HepG2 (cell line): ENCODE results near the gene TCAF1. TPM values are rescaled to one million over a fixed set of nuclear protein-coding genes. Genes with fewer than 3 reads are reported as not detected.
A peak's percentile ranks its signal among the peaks of the same experiment; 100 is the strongest.

Source experiments
- ATAC-seq: fragments of 200-7000 bp; cut with Tn5 transposase; 3 replicates; pipeline ENCODE4 v1.9.1; 2020; ENCODE audit warnings: mild to moderate bottlenecking, moderate library complexity
- BruUV-seq: library from RNA; stranded (reverse); fragments of 400-500 nt; replicated peaks from 2 replicates; lab custom pipeline; 2021; lab: Mats Ljungman, UMichigan
- CTCF ChIA-PET: fragments of 300-600 bp; formaldehyde crosslinking; extraction: SDS; loops from one replicate; lab custom pipeline; 2021; ENCODE audit warnings: low total read pairs, inconsistent platforms, low intra/inter-chr PET ratio; lab: Yijun Ruan, JAX
- POLR2A ChIA-PET: fragments of 350-600 bp; sonication (Branson Sonifier 250); formaldehyde crosslinking; loops from one replicate; lab custom pipeline; 2020; ENCODE audit warnings: antibody characterized with exemption, inconsistent platforms; lab: Yijun Ruan, JAX
- DNase-seq: peaks from one replicate; pipeline ENCODE4 v3.0.0-alpha.2; 2015; ENCODE audit warnings: low spot score
- FAIRE-seq: peaks from 3 replicates; lab custom pipeline; 2011; peaks lifted over from hg19 to GRCh38; lab: Jason Lieb, UNC
- H2AFZ ChIP-seq: one replicate; pipeline ENCODE4 v1.6.1; 2011; ENCODE audit warnings: low read length, inconsistent platforms
- H3K27ac ChIP-seq: fragments of 300-600 bp; 3 replicates; pipeline ENCODE4 v1.8.0; 2011; ENCODE audit warnings: mixed run types, mild to moderate bottlenecking, mixed read lengths, low read length, inconsistent platforms; ENCODE audit not compliant: insufficient read depth; ENCODE audit errors: extremely low read length
- H3K27me3 ChIP-seq, 2 experiments: fragments of 200-600 bp in 1 of 2; 2 replicates in 1 of 2; 3 replicates in 1 of 2; pipeline versions ENCODE4 v1.6.0 to v1.8.0; 2011; ENCODE audit warnings: low read length in 2 of 2, mild to moderate bottlenecking in 2 of 2, moderate library complexity in 2 of 2, inconsistent platforms in 1 of 2; ENCODE audit not compliant: insufficient read depth in 2 of 2, control insufficient read depth in 1 of 2
- H3K36me3 ChIP-seq, 2 experiments: fragments of 200-600 bp in 1 of 2; replicated peaks in 1 of 2; 2 replicates in 1 of 2; 3 replicates in 1 of 2; pipeline versions ENCODE4 v1.5.1 to v1.8.0; 2011; ENCODE audit warnings: low read length in 2 of 2, inconsistent platforms in 1 of 2; ENCODE audit not compliant: insufficient read depth in 2 of 2, control insufficient read depth in 1 of 2
- H3K4me1 ChIP-seq: 2 replicates; pipeline ENCODE4 v1.5.1; 2012; ENCODE audit warnings: low read length, inconsistent platforms; ENCODE audit not compliant: insufficient read depth
- H3K4me2 ChIP-seq: 2 replicates; pipeline ENCODE4 v1.6.0; 2011; ENCODE audit warnings: low read depth, low read length, inconsistent platforms
- H3K4me3 ChIP-seq, 3 experiments: fragments of 200-600 bp in 1 of 3; sonication (generic), shearing (Covaris generic) in 1 of 3; replicated peaks in 1 of 3; 2 replicates each; pipeline ENCODE4 v1.5.1; 2011 to 2016; ENCODE audit warnings: low read length in 3 of 3, inconsistent platforms in 2 of 3, low read depth in 2 of 3, mild to moderate bottlenecking in 2 of 3, control low read depth in 1 of 3, mixed read lengths in 1 of 3; ENCODE audit not compliant: insufficient read depth in 1 of 3
- H3K79me2 ChIP-seq: one replicate; pipeline ENCODE4 v1.6.1; 2011; ENCODE audit warnings: low read length, inconsistent platforms; ENCODE audit not compliant: insufficient read depth
- H3K9ac ChIP-seq: 2 replicates; pipeline ENCODE4 v1.6.0; 2011; ENCODE audit warnings: mild to moderate bottlenecking, low read depth, low read length, inconsistent platforms; ENCODE audit not compliant: insufficient read depth
- H3K9me3 ChIP-seq: 2 replicates; pipeline ENCODE4 v1.5.1; 2012; ENCODE audit warnings: mild to moderate bottlenecking, low read length
- H4K20me1 ChIP-seq: 2 replicates; pipeline ENCODE4 v1.6.0; 2011; ENCODE audit warnings: inconsistent platforms, mild to moderate bottlenecking, low read length, moderate library complexity; ENCODE audit not compliant: insufficient read depth
- BHLHE40 ChIP-seq: IDR thresholded peaks from 2 replicates; pipeline ENCODE4 v1.6.1; 2011; ENCODE audit warnings: low read length, improper control_type of control experiment
- CHD4 ChIP-seq: fragments of 200-600 bp; sonication (generic); IDR thresholded peaks from 2 replicates; pipeline ENCODE4 v1.7.0; 2017; ENCODE audit warnings: mild to moderate bottlenecking, low read length, borderline replicate concordance
- DR1 ChIP-seq: sonication (generic); formaldehyde crosslinking; IDR thresholded peaks from 2 replicates; pipeline ENCODE4 v1.8.0; 2021; ENCODE audit warnings: mild to moderate bottlenecking, missing genetic modification reagents, inconsistent platforms
- KAT7 ChIP-seq: IDR thresholded peaks from 2 replicates; pipeline ENCODE4 v1.6.1; 2018; ENCODE audit warnings: borderline replicate concordance, missing compliant biosample characterization
- KAT8 ChIP-seq: IDR thresholded peaks from 2 replicates; pipeline ENCODE4 v1.6.1; 2016; ENCODE audit warnings: missing genetic modification reagents, missing compliant biosample characterization
- KDM5A ChIP-seq: fragments of 200-600 bp; sonication (generic); IDR thresholded peaks from 2 replicates; pipeline ENCODE4 v1.7.0; 2018; ENCODE audit warnings: antibody characterized with exemption, mild to moderate bottlenecking, low read length, borderline replicate concordance
- NFIB ChIP-seq: sonication (generic); formaldehyde crosslinking; IDR thresholded peaks from 2 replicates; pipeline ENCODE4 v1.9.0; 2021; ENCODE audit warnings: missing genetic modification reagents, mild to moderate bottlenecking, borderline replicate concordance
- POLR2A ChIP-seq, 2 experiments: IDR thresholded peaks; 2 replicates each; pipeline ENCODE4 v1.6.1; 2011; ENCODE audit warnings: low read depth in 2 of 2, low read length in 2 of 2, mild to moderate bottlenecking in 1 of 2, moderate library complexity in 1 of 2; ENCODE audit not compliant: insufficient read depth in 1 of 2
- SYNCRIP ChIP-seq: fragments of 200-400 bp; formaldehyde crosslinking; IDR thresholded peaks from 2 replicates; pipeline ENCODE4 v1.6.1; 2018; ENCODE audit warnings: mild to moderate bottlenecking, low read depth, low read length; ENCODE audit not compliant: insufficient read depth
- YEATS4 ChIP-seq: sonication (generic); formaldehyde crosslinking; IDR thresholded peaks from 2 replicates; pipeline ENCODE4 v1.4.0; 2020; ENCODE audit warnings: missing genetic modification reagents, borderline replicate concordance
- ZNF234 ChIP-seq: sonication (generic); formaldehyde crosslinking; conservative IDR thresholded peaks from 2 replicates; pipeline ENCODE4 v1.5.1; 2020; ENCODE audit warnings: mild to moderate bottlenecking, missing genetic modification reagents
- ZNF33B ChIP-seq: sonication (generic); formaldehyde crosslinking; IDR thresholded peaks from 2 replicates; pipeline ENCODE4 v1.5.1; 2020; ENCODE audit warnings: mild to moderate bottlenecking, missing genetic modification reagents
- ZNF44 ChIP-seq: sonication (generic); formaldehyde crosslinking; IDR thresholded peaks from 2 replicates; pipeline ENCODE4 v1.5.1; 2020; ENCODE audit warnings: mild to moderate bottlenecking, missing genetic modification reagents
- ZNF589 ChIP-seq: sonication (generic); formaldehyde crosslinking; conservative IDR thresholded peaks from 2 replicates; pipeline ENCODE4 v1.8.0; 2022; ENCODE audit warnings: mild to moderate bottlenecking, moderate library complexity, missing genetic modification reagents
- ZNF709 ChIP-seq: sonication (generic); formaldehyde crosslinking; IDR thresholded peaks from 2 replicates; pipeline ENCODE4 v1.5.0; 2020; ENCODE audit warnings: mild to moderate bottlenecking, missing genetic modification reagents
- ZNF780A ChIP-seq: sonication (generic); formaldehyde crosslinking; IDR thresholded peaks from 2 replicates; pipeline ENCODE4 v1.8.0; 2022; ENCODE audit warnings: mild to moderate bottlenecking, missing genetic modification reagents, moderate library complexity
- ZNF83 ChIP-seq: sonication (generic); formaldehyde crosslinking; IDR thresholded peaks from 2 replicates; pipeline ENCODE4 v1.4.0; 2020; ENCODE audit warnings: missing genetic modification reagents, mild to moderate bottlenecking, borderline replicate concordance
- WGBS: methylation state at CpG from one replicate; pipeline ENCODE4 v1.1.6; 2017; ENCODE audit warnings: low lambda C conversion rate; 5-methylcytosine and 5-hydroxymethylcytosine counted together
- in situ Hi-C: cut with HindIII; loops from 2 replicates; pipeline ENCODE4 v1.10.0; 2017; ENCODE audit warnings: low pct_unique_long_range_greater_than_20kb; ENCODE audit not compliant: extremely low pct_ligation_motif_present
- intact Hi-C: fragments of 100-400 bp; cut with micrococcal nuclease; formaldehyde crosslinking; loops from one replicate; pipeline ENCODE4 v1.10.0; 2022; ENCODE audit not compliant: unreplicated experiment
- polyA plus RNA-seq, 8 experiments: library from polyadenylated mRNA; depleted of rRNA in 3 of 8; stranded (reverse) in 7 of 8; unstranded in 1 of 8; fragments of >200 nt; fragmentation: Illumina TruSeq in 4 of 8; extraction: Trizol in 4 of 8; gene quantifications; 2 replicates each; pipeline versions ENCODE4 v1.2.1 to v1.2.3, GENCODE V29; 2011 to 2016; ENCODE audit warnings: low read depth in 4 of 8, missing spikeins in 1 of 8, mixed read lengths in 1 of 8; ENCODE audit not compliant: insufficient read depth in 1 of 8
- total RNA-seq, 5 experiments: library from RNA; depleted of rRNA; stranded (reverse); fragments of >200 nt; fragmentation: Illumina TruSeq; extraction: Trizol; gene quantifications; 2 replicates each; pipeline ENCODE4 v1.2.3, GENCODE V29; 2016; ENCODE audit warnings: low read depth in 1 of 5
- TF ChIP-seq, protein P1 (sequence below): sonication (generic); formaldehyde crosslinking; IDR thresholded peaks from 2 replicates; pipeline ENCODE4 v1.4.0; 2020; ENCODE audit warnings: missing genetic modification reagents, borderline replicate concordance
- TF ChIP-seq, protein P2 (sequence below), 2 experiments: fragments of 450-650 bp in 1 of 2; sonication (generic) in 1 of 2; formaldehyde crosslinking; IDR thresholded peaks; 2 replicates each; pipeline versions ENCODE4 v1.5.0 to v1.8.0; 2020 to 2022; ENCODE audit warnings: mild to moderate bottlenecking in 1 of 2, missing genetic modification reagents in 1 of 2

Gene TCAF1
- total and polyA plus RNA-seq, 2 of the 13 experiments (the other 11 are each of a cell fraction or from before 2014, with no cell fraction given): 36.2 to 101 TPM

DNA sequence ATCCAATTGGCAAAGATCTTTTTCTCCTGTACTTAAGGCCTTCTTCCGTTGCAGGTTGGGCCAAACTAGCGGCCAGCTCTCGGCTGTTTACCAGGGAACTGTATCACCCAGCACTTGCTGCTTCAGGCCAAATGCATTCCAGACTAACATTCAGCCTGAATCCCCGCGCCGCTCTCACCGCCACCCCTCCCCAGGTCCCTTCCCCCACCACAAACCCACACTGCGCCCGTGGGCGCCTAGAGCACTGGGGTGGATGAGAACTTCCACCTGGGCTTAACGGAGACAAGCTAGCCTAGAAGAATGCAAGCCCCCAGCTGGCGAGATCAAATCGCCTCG is 676 bp downstream of the TCAF1 start:
- H3K36me3 ChIP-seq: peaks cover 0 to 3% of the 10 kb centered on the region in 2 experiments; a peak in 1 of 5 replicates
- intact Hi-C loops: loop anchor here (2.0 to 5.0 kb wide), 2 partner anchors 58 to 76 kb away; no protein-coding TSS in a partner anchor
- H2AFZ ChIP-seq: no peak overlapping the region
- peak overlapping the region; percentile 80 to 97 (median 90) for H3K4me3 ChIP-seq
- BruUV-seq: no TSS peak
- peak overlapping the region; percentile 99 for H3K27ac ChIP-seq
- ATAC-seq: peak; percentile 35
- in situ Hi-C loops: loop anchor here (25.0 kb wide), 1 partner anchor 514 kb away; the partner anchor contains the start of gene ZYX
- FAIRE-seq: no peak
- DNase-seq: peak; percentile 25
- H3K9me3 ChIP-seq: no peaks in the 10 kb centered on the region
- ChIA-PET CTCF (interaction anchor here (1.2 kb wide), 1 partner anchor 126 kb away, joined by 4 read pairs; no protein-coding TSS in a partner anchor), POLR2A (interaction anchor here (1.0 to 9.4 kb wide), 13 partner anchors 9 to 506 kb away, joined by 3 to 174 read pairs (median 6); no protein-coding TSS in a partner anchor)
- WGBS: 2% methylated on average over 5 of the region's 14 CpGs
- peaks cover 52% of the 10 kb centered on the region for H3K79me2 ChIP-seq
- 0 out of 2 replicates have a peak, but pooled peaks cover 4% of the 10 kb centered on the region for H4K20me1 ChIP-seq
- H3K27me3 ChIP-seq: no peaks in the 10 kb centered on the region; a peak in 1 of 5 replicates
- peak overlapping the region; percentile 95 for H3K9ac ChIP-seq
- peaks cover 62% of the 10 kb centered on the region for H3K4me1 ChIP-seq
- H3K4me2 ChIP-seq: peak overlapping the region; percentile 89
- TF ChIP-seq KAT8: no peak
- TF ChIP-seq POLR2A (IDR thresholded peaks at IDR 0.05; ENCODE audit: insufficient read depth in 1 of 2, low read depth in 2 of 2, low read length in 2 of 2): peak in 1 of 2 experiments; percentile 61; a peak in 2 of 4 replicates
- TF ChIP-seq, protein P1, sequence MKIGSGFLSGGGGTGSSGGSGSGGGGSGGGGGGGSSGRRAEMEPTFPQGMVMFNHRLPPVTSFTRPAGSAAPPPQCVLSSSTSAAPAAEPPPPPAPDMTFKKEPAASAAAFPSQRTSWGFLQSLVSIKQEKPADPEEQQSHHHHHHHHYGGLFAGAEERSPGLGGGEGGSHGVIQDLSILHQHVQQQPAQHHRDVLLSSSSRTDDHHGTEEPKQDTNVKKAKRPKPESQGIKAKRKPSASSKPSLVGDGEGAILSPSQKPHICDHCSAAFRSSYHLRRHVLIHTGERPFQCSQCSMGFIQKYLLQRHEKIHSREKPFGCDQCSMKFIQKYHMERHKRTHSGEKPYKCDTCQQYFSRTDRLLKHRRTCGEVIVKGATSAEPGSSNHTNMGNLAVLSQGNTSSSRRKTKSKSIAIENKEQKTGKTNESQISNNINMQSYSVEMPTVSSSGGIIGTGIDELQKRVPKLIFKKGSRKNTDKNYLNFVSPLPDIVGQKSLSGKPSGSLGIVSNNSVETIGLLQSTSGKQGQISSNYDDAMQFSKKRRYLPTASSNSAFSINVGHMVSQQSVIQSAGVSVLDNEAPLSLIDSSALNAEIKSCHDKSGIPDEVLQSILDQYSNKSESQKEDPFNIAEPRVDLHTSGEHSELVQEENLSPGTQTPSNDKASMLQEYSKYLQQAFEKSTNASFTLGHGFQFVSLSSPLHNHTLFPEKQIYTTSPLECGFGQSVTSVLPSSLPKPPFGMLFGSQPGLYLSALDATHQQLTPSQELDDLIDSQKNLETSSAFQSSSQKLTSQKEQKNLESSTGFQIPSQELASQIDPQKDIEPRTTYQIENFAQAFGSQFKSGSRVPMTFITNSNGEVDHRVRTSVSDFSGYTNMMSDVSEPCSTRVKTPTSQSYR (CRISPR knock-in tag): 0 out of 2 replicates have a peak, but pooled peaks have one; percentile 47
- TF ChIP-seq, protein P2, sequence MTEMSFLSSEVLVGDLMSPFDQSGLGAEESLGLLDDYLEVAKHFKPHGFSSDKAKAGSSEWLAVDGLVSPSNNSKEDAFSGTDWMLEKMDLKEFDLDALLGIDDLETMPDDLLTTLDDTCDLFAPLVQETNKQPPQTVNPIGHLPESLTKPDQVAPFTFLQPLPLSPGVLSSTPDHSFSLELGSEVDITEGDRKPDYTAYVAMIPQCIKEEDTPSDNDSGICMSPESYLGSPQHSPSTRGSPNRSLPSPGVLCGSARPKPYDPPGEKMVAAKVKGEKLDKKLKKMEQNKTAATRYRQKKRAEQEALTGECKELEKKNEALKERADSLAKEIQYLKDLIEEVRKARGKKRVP (CRISPR knock-in tag; IDR thresholded peaks at IDR 0.05): 0 out of 4 replicates have a peak, but pooled peaks of 1 of the 2 experiments have one; percentile 1
- TF ChIP-seq SYNCRIP: no peak
- TF ChIP-seq ZNF33B: 0 out of 2 replicates have a peak, but pooled peaks have one; percentile 6
- TF ChIP-seq ZNF589 (CRISPR knock-in tag): 0 out of 2 replicates have a peak, but pooled peaks have one; percentile 31
- 0 out of 2 replicates have a peak, but pooled peaks have one; percentile 21 for TF ChIP-seq ZNF234
- no peak for TF ChIP-seq YEATS4
- TF ChIP-seq ZNF44 (CRISPR knock-in tag): peak; percentile 28; the same call in 1 of the 2 replicates
- 0 out of 2 replicates have a peak, but pooled peaks have one; percentile 14 for TF ChIP-seq BHLHE40
- TF ChIP-seq ZNF709 (CRISPR knock-in tag): peak; percentile 14; the same call in 1 of the 2 replicates
- TF ChIP-seq NFIB (CRISPR knock-in tag): no peak
- 0 out of 2 replicates have a peak, but pooled peaks have one; percentile 49 for TF ChIP-seq ZNF780A (CRISPR knock-in tag)
- 0 out of 2 replicates have a peak, but pooled peaks have one; percentile 31 for TF ChIP-seq KAT7 (CRISPR knock-in tag)
- peak; percentile 4; the same call in 1 of the 2 replicates for TF ChIP-seq KDM5A
- TF ChIP-seq DR1 (CRISPR knock-in tag): no peak
- TF ChIP-seq CHD4: 0 out of 2 replicates have a peak, but pooled peaks have one; percentile 18
- TF ChIP-seq ZNF83 (CRISPR knock-in tag): no peak
